Stimulated activated CD8-positive, alpha-beta memory T cell treated with anti-CD3 and anti-CD28 coated beads, Interleukin-15, amount 100 ng/mL, for 24 hours (primary cell): ENCODE data around the gene MAPK12.

Experiments
- DNase-seq: peaks from one replicate; pipeline ENCODE4 v3.0.0-alpha.2; 2020; ENCODE audit warnings: low read depth

MAPK12 gene

GRCh38 chr22:50261615-50262459 is at the start of gene MAPK12:
TSS of gene MAPK12 (minus strand) at chr22:50261683. CDS start at chr22:50261509, 174 bp downstream.
- no peak for DNase-seq

DNA sequence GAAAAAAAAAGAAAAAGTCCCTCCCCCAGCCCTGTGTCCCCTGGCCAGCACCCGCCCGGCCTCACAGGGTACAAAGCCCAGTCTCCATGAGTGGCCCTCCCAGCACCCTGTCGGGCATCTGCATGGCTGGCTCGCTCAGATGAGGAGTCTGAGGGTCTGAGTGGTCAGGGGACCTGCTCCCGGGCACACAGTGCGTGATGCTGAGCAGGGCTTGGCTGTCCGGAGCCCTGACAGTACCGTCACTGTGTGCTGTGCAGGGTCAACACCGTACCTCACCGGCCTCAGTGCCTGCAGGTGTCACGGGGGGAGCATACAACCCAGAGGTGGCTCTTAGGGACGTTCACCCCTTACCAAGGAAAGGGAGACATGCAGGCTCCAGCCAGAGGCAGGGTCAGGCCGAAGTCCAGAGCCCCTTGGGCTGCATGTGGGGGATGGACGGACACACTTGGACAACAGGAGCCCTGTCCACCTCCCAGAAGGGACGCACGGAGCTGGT is 49.5 kb upstream of the MAPK12 start:
- DNase-seq, result no peak

DNA sequence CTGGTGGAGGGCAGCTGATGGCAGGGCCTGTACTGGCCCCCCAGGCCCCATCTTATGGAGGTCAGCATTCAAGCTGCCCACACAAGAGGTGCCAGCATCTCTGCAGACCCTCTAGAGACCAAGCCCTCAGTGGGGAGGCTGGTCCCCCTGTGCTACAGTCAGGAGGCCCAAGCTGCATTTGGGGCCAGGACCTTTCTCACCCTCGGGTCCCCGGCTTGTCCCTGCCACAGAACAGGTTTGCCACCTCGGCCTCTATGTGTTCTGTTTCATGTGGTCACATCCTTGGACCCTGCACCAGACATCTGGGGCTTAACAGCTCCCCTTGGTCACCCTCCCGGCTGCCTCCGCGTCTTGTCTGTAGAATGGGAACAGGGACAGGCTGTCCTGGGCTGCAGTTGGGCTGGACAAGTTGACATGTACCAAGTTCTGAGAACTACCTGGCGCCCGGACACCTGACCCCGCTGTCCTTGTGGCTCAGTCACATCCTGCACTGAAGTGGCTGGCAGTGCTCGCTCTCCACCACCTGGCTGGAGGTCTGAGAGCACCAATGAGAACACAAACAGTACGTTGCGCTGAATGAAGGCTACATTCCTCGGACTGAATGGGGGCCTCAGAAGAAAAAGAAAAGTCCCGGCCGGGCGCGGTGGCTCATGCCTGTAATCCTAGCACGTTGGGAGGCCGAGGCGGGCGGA is 48.7 kb upstream of the MAPK12 start:
- DNase-seq, result no peak

DNA sequence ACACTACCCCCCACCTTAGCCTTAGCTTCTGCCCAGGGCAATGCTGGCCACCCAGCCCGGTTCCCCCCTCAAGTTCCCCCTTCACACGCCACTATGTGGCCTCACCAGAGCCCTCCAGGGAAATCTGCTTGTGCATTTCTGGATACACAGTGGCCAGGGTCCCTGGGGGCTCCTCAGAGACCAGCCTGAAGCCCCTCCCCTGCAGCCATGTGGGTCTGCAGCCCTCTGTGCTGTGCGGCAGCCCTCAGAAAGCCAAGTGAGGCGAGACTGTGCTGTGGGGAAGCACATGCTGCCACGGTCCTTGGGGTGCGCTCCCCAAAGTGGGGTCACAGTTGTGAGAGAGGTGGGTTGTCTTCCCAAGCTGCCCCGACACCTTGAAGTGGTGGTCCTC is 48.1 kb upstream of the MAPK12 start:
- no peak for DNase-seq

GRCh38 chr22:50308986-50309600 is 47.6 kb upstream of the MAPK12 start:
- DNase-seq, result no peak

- DNase-seq, result no peak
Measured at GRCh38 chr22:50308597-50308935, 47.1 kb upstream of the MAPK12 start.

DNA sequence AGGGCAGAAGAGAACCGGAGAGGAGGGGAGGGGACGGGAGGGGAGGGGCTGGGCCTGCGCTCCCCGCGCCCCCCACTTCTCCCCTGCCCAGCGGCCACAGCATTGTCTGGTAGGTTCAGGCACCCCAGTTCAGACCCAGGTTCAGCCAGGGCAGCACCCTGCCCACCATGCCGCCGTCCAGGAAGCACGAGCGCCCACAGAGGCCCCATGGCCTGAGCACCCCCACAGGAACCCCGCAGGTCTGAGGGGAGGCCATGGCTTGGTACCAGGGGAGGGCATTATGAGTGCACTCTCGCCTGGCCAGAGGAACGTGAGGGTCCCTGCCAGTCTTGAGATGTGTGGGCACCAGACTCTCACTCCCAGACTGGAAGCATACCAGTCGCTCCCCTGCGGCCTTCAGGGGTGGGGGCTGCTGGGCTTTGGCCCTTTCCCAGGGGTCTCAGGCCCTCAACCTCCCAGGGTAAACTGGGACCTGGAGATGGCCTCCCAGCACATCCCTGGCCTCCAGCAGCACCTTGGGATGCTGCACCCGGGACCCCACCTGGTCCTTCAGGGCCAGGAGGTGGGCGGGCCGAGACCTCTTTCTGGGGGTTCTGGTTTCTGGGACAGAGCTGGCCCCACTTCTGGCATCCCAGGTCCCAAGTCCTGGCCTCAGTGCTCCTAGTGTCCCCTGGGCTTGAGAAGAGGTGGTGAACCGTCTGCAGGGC is 46.6 kb upstream of the MAPK12 start:
- DNase-seq, result no peak

GRCh38 chr22:50306753-50307749 is 45.6 kb upstream of the MAPK12 start, which contains the start of gene PLXNB2:
TSS of gene PLXNB2 (minus strand) at chr22:50307646. CDS start at chr22:50290584, 17,062 bp downstream.
- DNase-seq, result no peak

DNA sequence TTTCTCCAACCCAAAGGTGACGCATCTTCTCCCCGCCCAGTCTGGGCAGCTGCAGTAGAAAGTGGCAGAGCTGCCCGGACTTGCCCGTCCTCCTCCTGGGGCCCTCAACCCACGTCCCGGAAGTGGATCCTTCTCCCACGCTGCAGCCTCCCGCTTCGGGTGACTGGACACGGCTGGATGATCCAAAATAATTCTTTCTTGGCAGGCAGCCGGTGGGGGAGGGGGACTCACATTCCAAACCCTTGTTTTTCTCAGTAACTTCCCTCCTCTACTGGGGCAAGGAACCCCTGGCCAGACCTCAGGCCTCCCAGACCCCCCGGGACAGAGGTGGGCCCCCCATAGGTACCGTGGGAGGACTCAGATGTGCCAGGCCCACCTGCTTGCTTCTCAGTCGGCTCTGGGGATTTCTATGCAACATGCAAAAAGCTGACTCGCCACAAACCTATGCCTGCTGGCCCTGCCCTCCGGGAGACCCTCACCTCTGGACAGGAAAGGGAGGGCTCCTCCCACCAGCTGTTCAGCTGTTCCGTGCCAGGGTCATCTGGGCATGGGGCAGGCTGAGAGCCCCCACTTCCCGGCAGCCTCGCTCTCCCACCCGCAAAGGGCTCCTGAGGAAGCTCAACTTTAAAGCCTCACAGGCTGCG is 44.6 kb upstream of the MAPK12 start:
- DNase-seq, result no peak

DNA sequence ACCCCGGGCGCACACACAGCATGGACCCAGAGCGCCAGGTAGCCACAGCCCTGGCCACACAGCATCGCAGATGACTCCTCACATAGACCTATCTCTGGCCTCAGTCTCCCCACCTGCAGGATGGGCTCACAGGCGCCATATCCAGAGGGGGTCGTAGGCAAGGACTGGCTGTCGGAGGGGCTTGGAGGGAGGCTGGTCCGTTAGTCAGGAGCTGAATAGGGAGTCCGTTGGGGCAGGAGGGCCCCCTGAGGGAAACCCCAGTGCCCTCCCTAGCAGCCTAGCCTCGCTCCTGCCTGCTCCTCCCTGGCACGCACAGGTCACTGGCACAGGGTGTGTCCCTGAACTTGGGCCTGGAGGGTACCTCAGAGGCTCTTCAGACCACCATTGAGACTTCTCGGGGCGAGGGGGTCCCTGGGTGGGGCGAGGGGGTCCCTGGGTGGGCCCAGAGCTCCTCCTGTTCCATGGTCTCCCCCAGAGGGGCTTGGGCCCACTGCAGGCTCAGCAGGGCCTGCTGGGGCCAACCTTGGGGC is 44.0 kb upstream of the MAPK12 start:
- DNase-seq, result no peak

DNA sequence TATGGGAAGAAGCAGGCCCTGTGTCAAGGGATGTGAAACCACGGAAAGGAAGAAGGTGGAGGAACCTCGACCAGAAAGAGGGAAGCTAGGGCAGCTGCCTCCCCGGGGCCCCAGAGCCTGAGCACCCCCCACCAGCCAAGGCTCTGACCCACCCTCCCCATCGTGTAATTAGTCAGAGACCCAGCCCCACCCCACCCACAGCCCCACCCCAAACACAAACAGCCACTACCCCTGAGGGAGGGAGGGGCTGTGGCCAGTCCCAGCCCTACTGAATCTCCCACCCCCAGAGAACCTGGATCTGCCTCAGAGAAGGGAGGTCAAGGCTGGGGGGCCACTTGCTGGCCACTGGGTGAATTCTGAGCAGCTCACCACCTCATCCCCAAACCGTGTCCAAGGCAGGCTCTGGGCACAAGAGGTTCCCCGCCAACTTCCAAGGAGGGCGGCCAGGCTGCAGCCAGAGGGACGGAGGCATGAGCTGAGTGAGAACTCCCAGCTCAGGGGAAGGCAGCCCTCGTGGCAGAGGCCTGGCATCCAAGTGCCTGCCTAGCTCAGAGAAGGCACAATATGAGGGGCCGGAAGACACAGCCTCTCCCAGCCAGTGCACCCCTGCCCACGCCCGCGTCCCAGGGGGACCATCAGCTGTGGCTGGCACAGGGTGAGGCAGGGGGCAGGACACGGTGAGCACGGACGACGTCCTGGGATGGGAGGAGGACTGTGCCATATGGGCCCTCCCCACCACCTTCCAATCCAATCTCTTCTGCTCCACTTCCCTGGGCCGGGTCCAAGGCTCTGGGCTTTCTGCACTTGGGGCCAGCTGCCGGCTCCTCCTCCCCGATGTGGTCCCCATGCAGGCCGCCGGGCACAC is 43.3 kb upstream of the MAPK12 start:
- DNase-seq, result no peak

- no peak for DNase-seq
Measured at GRCh38 chr22:50303848-50304527, 42.5 kb upstream of the MAPK12 start.

- no peak for DNase-seq
Measured at GRCh38 chr22:50303515-50303847, 42.0 kb upstream of the MAPK12 start.

DNA sequence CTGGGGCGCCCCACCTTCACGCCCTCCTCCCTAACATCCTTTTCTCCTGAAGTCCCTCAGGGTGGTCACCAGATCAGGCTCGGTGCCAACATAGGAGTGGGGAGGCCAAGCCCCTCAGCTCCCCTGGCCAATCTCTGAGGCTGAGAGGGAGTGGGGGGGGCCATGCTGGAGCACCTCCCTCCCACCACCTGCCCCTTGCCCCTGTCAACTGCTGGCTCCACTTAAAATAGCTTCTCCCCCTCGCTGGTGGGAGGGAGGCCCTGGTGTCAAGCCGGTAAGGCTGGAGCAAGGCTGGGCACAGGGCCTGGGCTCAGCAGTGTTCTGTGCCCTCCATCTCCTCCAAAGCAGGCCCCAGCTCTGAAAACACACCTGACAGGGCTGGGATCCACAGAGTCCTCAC is 41.1 kb upstream of the MAPK12 start:
- DNase-seq, result no peak

GRCh38 chr22:50302041-50302541 is 40.6 kb upstream of the MAPK12 start:
- DNase-seq, result no peak

DNA sequence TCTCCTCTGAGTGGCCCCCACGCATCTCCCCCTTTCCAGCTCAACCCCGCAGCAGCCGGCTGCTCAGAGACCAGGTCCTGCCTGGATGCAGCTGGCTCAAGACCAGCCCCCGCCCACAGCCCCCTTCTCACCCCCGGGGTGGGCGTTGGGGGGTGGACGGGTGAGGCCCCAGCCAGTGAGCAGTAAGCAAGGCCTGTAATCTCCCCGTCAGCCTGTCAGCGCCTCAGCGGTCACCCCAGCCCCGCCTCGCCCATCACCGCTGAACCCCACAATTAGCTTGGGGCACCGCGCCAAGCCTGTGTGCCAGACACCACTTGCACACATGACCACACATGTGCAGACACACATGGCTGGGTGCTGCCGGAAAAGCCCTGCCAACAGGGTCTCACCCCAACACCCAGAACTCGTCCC is 40.1 kb upstream of the MAPK12 start:
- DNase-seq, result no peak

GRCh38 chr22:50300620-50301257 is 39.3 kb upstream of the MAPK12 start:
- DNase-seq, result no peak
